Inflammatory macrophage treated with lipopolysaccharide for 4 hours (primary cell): ENCODE results near the gene MTREX.

Source experiments
- DNase-seq: peaks from one replicate; pipeline ENCODE4 v3.0.0-alpha.2; 2020

MTREX gene

GRCh38 chr5:55385846-55386245 lies 78.1 kb downstream of the MTREX start:
- DNase-seq, result no peak

- no peak for DNase-seq
These were observed 78.6 kb downstream of the MTREX start for GRCh38 chr5:55386356-55386755.

GRCh38 chr5:55387865-55388264 lies 80.1 kb downstream of the MTREX start:
- no peak for DNase-seq

GRCh38 chr5:55391707-55392106 lies 83.9 kb downstream of the MTREX start:
- no peak for DNase-seq

GRCh38 chr5:55392669-55393068 lies 84.9 kb downstream of the MTREX start:
- DNase-seq, result no peak

GRCh38 chr5:55393501-55394175 lies 85.8 kb downstream of the MTREX start:
- no peak for DNase-seq

GRCh38 chr5:55402199-55402598 lies 94.4 kb downstream of the MTREX start:
- no peak for DNase-seq

- DNase-seq, result no peak
These were observed 98.5 kb downstream of the MTREX start for GRCh38 chr5:55406292-55406691.

GRCh38 chr5:55407059-55407684 lies 99.4 kb downstream of the MTREX start:
- DNase-seq, result peak; percentile 28

- DNase-seq, result no peak
These were observed 100.2 kb downstream of the MTREX start for GRCh38 chr5:55407984-55408383.

- no peak for DNase-seq
These were observed 102.0 kb downstream of the MTREX start for GRCh38 chr5:55409775-55410174.

GRCh38 chr5:55410845-55411244 lies 103.1 kb downstream of the MTREX start:
- peak; percentile 72 for DNase-seq

GRCh38 chr5:55411876-55412275 lies 104.1 kb downstream of the MTREX start:
- no peak for DNase-seq

GRCh38 chr5:55413644-55414043 lies 105.9 kb downstream of the MTREX start:
- no peak for DNase-seq

- no peak for DNase-seq
These were observed 107.3 kb downstream of the MTREX start for GRCh38 chr5:55415071-55415470.

- DNase-seq, result no peak
These were observed 108.5 kb downstream of the MTREX start for GRCh38 chr5:55416306-55416705.

GRCh38 chr5:55418994-55419968 lies 111.5 kb downstream of the MTREX start:
- DNase-seq, result no peak

- DNase-seq, result no peak
These were observed 113.3 kb downstream of the MTREX start for GRCh38 chr5:55421074-55421529.

GRCh38 chr5:55426455-55426854 lies 118.7 kb downstream of the MTREX start:
- DNase-seq, result no peak

GRCh38 chr5:55427157-55427556 lies 119.4 kb downstream of the MTREX start:
- DNase-seq, result no peak

GRCh38 chr5:55429221-55429612 lies 121.4 kb downstream of the MTREX start:
- no peak for DNase-seq

GRCh38 chr5:55429613-55430253 lies 121.9 kb downstream of the MTREX start:
- DNase-seq, result no peak

- DNase-seq, result no peak
These were observed 124.8 kb downstream of the MTREX start for GRCh38 chr5:55432549-55432948.
